AG09309 (cell line): Measurements from ENCODE around the gene ZNF587.
A peak's percentile ranks its signal among the peaks of the same experiment; 100 is the strongest.
"Not testable (repeated sequence)": the region's sequence is repeated elsewhere in the genome, so short reads cannot be mapped to it uniquely, and the experiment has no call there.

Source experiments
- DNase-seq: peaks from one replicate; pipeline ENCODE4 v3.0.0-alpha.2; 2010; ENCODE audit warnings: low read depth
- H3K4me3 ChIP-seq: 2 replicates; pipeline ENCODE4 v1.5.1; 2011; ENCODE audit warnings: mild to moderate bottlenecking, low read depth, low read length, moderate library complexity; ENCODE audit not compliant: control insufficient read depth
- TF ChIP-seq, protein P1 (sequence below): IDR thresholded peaks from 2 replicates; pipeline ENCODE4 v1.5.1; 2011; ENCODE audit warnings: mild to moderate bottlenecking, low read depth, low read length, inconsistent platforms; ENCODE audit not compliant: insufficient read depth, control insufficient read depth; ENCODE audit errors: missing control alignments

The ZNF587 gene

DNA sequence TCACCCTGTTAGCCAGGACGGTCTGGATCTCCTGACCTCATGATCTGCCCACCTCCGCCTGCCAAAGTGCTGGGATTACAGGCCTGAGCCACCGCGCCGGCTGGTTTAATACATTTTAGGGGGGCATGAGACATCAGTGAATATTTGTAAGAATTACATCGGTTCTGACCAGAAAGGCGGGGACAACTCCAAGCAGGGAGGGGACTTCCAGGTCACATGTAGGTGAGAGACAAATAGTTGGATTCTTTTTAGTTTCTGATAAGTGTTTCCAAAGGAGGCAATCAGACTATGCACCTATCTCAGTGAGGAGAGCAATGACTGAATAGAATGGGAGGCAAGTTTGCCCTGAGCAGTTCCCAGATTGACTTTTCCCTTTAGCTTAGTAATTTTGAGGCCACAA lies 31.3 kb upstream of the ZNF587 start:
- TF ChIP-seq, protein P1, sequence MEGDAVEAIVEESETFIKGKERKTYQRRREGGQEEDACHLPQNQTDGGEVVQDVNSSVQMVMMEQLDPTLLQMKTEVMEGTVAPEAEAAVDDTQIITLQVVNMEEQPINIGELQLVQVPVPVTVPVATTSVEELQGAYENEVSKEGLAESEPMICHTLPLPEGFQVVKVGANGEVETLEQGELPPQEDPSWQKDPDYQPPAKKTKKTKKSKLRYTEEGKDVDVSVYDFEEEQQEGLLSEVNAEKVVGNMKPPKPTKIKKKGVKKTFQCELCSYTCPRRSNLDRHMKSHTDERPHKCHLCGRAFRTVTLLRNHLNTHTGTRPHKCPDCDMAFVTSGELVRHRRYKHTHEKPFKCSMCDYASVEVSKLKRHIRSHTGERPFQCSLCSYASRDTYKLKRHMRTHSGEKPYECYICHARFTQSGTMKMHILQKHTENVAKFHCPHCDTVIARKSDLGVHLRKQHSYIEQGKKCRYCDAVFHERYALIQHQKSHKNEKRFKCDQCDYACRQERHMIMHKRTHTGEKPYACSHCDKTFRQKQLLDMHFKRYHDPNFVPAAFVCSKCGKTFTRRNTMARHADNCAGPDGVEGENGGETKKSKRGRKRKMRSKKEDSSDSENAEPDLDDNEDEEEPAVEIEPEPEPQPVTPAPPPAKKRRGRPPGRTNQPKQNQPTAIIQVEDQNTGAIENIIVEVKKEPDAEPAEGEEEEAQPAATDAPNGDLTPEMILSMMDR: no peak
- DNase-seq: no peak
- no peak overlapping the region for H3K4me3 ChIP-seq

DNA sequence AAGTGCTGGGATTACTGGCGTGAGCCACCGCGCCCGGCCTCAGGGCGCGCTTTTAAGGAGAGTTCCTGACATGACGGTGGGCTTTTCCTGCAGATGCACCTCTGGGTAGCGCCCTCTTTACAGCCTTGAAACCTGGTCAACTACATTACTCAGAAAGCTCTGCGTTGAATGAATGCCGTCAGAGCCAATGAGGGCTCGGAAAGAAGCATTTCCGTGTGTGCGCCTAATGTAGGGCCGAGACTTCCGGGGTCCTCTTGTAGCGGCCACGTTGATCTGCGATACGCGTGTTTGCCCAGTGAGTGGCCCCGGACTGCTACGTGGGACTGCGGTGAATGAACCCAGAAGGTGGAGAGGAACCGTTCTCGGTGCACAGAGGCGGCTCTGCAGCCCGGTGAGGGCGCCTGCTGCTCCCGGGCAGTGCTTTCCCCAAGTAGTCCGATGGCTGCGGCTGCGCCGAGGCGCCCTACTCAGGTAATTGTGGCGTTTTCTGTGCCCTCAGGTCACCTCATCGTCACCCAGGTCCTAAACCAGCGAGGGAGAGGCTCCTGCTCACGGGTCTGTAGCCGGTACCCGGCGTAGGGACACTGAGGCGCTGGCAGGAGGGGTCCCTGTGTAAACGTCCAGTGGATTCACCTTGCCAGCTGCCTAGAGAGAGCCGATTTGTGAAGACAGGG lies 30.0 kb upstream of the ZNF587 start:
- peak; percentile 73 for DNase-seq
- TF ChIP-seq, protein P1: no peak
- peak overlapping the region; percentile 86 for H3K4me3 ChIP-seq

DNA sequence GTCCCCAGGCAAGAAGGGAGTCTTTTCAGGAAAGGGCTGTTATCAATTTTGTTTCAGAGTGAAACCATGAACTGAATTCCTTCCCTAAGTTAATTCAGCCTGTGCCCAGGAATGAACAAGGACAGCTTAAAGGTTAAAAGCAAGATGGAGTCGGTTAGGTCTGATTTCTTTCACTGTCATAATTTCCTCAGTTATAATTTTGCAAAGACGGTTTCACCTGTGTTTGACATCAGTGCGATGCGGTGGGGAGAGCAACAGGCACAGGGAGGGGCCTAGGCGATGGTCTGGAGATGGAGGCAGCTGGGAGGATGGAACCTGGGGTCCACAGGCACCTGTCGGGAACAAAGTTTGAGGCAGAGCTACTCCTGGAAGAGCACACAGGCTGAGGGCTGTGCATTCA lies 29.1 kb upstream of the ZNF587 start:
- H3K4me3 ChIP-seq: peak overlapping the region; percentile 86
- TF ChIP-seq, protein P1: no peak
- no peak for DNase-seq

DNA sequence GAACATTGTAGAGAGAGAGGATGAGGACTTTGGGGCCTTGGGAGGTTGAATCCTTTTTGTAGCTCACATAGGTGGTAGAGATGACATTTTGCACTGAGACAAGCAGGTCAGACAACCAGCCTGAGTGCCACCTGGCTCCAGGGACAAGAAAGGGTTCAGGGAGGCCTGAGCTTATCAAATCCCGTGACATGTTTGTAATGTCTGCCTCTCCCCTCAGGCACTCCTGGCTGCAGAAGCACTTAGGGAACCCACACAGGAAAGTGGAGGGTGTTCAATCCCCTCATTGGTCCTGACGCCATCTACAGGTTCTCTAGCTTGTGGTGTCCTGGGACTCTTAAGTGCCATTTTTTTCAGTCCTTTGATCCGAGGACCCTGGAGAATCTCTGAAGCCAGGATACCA lies 28.6 kb upstream of the ZNF587 start:
- not testable (repeated sequence) for DNase-seq, H3K4me3 ChIP-seq

DNA sequence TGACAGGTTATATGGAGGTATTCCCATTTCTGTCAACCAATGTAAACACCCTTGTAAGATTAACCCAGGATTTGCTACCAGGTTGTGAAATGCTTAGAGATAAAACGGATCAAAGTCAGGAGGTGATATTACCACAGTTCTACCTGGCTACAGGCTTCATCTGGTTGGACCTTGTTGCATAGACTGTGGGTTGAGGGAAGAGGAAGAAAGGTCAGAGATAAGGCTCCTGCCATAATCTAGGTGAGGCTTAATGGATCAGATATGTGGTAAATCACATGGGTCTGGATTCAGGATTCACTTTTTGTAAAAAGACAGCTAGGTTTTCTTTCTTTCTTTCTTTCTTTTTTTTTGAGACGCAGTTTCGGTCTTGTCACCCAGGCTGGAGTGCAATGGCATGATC lies 28.2 kb upstream of the ZNF587 start:
- not testable (repeated sequence) for DNase-seq, H3K4me3 ChIP-seq

DNA sequence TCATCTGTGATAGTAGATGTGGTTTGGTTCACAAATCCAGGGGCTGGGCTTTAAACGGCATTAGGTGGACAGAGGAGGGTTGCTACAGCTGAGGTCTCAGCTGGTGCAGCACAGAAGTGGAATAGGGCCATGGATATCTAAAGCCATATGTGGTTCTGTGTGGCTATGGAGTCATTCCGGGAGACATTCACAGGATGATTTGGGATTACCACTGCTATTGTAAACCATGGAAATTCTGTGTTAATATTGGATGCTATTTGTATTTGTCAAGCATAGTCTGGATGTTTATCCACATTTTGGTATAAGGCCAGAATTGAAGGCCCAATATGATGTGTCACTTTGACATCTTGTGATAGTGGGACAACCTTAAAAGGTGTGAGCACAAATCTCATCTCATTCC lies 26.5 kb upstream of the ZNF587 start:
- H3K4me3 ChIP-seq, DNase-seq: not testable (repeated sequence)

DNA sequence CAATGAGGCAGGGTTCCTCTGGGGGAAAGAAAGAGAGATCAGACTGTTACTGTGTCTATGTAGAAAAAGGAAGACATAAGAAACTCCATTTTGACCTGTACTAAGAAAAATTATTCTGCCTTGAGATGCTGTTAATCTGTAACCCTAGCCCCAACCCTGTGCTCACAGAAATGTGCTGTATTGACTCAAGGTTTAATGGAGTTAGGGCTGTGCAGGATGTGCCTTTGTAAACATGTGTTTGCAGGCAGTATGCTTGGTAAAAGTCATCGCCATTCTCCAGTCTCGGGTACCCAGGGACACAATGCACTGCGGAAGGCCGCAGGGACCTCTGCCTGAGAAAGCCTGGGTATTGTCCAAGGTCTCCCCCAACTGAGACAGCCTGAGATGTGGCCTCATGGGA lies 26.1 kb upstream of the ZNF587 start:
- H3K4me3 ChIP-seq, DNase-seq: not testable (repeated sequence)

DNA sequence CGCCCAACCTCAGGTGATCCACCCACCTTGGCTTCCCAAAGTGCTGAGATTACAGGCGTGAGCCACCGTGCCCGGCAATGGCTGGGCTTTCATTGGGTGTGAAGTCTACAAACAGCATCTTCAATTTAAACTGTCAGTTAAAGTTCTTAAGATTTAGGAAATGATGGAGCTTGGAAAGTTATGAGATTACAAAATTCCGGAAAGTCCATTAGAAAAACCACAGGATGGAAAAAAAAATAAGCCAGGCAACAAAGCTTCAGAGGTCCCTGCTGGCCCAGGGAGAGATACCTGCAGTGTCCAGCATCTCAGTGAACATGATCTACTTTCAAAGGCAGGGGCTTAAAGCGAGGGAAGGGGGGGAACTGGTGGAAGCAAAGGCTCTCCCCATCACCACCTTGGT lies 24.1 kb upstream of the ZNF587 start:
- DNase-seq: no peak
- TF ChIP-seq, protein P1: no peak
- no peak overlapping the region for H3K4me3 ChIP-seq

DNA sequence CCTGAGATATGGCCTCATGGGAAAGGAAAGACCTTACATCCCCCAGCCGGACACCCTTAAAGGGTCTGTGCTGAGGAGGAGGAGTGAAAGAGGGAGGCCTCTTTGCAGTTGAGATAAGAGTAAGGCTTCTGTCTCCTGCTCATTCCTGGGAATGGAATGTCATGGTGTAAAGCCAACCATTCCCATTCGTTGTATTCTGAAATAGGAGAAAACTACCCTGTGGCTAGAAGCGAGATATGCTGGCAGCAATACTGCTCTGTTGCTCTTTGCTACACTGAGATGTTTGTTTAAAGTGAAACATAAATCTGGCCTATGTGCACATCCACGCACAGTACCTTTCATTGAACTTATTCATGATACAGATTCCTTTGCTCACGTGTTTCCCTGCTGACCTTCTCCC lies 20.3 kb upstream of the ZNF587 start:
- DNase-seq: no peak
- TF ChIP-seq, protein P1: no peak
- no peak overlapping the region for H3K4me3 ChIP-seq
